ENCODE measurements around the gene ANXA1. TPM values are rescaled to one million over a fixed set of nuclear protein-coding genes. Genes with fewer than 3 reads are reported as not detected.
A peak's percentile ranks its signal among the peaks of the same experiment; 100 is the strongest.
"Not testable (repeated sequence)": the region's sequence is repeated elsewhere in the genome, so short reads cannot be mapped to it uniquely, and the experiment has no call there.

ANXA1 gene, protein sequence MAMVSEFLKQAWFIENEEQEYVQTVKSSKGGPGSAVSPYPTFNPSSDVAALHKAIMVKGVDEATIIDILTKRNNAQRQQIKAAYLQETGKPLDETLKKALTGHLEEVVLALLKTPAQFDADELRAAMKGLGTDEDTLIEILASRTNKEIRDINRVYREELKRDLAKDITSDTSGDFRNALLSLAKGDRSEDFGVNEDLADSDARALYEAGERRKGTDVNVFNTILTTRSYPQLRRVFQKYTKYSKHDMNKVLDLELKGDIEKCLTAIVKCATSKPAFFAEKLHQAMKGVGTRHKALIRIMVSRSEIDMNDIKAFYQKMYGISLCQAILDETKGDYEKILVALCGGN
- polyA plus RNA-seq (ENCODE audit: insufficient read length in 4 of 4): 10 to 100 TPM; 21.7 to 36.6 (median 27.2) TPM

DNA sequence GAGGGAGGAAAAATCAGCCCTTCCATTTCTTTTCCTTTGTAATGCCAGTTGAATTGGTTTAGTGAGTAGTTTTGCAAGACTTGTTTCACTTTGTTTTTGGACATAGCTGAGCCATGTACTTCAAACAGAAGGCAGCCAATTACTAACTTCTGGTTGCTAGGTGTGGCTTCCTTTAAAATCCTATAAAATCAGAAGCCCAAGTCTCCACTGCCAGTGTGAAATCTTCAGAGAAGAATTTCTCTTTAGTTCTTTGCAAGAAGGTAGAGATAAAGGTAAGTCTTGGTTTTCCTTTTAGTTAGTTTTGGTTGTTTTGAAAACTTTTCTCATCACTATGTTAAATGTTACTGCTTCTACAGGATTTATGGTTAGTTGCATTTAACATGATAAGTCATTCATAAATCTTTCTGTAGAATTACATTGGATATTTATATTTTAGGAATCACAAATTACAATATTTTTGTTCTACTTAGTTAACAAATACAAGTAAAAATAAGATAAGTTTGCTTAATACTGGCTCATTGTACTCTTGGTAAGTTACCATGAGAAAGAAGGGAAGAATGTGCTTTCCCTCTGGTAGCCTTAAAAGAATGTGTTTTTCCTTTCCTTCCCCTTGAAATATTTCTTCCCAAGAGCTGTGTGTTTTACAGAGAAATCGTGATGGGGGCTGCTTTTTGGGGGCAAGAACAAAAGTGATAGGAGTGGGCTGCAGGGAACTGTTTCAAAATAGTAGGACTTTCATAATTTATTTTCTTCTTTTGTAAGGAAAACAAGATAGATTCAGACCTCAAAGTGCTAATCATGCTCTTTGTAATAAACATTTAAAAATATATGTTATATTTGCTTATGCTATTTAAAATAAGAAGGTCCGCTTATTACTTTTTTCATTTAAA is at the start of gene ANXA1:
ANXA1 (plus strand) TSS at position 213 of the 890 bp plus-strand sequence. CDS start 6,671 bp downstream, outside the sequence.
- DNase-seq (ENCODE audit: low read depth in 4 of 4, low spot score in 2 of 4): no peak

DNA sequence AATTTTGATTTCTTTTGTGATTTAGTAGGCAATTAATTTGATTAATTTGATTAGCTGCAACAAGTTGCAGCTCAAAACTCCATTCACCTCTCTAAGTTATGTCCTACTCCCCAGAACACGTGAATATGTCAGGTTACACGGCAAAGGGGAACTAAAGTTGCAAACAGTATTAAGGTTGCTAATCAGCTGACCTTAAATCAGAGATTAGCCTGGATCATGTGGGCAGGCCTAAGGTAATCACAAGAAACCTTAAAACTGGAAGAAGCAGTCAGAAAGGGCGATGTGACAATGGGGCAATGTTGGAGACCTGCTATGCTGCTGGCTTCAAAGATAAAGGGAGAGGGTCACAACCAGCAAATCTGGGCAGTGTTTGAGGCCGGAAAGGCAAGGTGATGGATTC is 47.3 kb upstream of the ANXA1 start:
- DNase-seq (ENCODE audit: low read depth in 4 of 4, low spot score in 2 of 4): no peak

DNA sequence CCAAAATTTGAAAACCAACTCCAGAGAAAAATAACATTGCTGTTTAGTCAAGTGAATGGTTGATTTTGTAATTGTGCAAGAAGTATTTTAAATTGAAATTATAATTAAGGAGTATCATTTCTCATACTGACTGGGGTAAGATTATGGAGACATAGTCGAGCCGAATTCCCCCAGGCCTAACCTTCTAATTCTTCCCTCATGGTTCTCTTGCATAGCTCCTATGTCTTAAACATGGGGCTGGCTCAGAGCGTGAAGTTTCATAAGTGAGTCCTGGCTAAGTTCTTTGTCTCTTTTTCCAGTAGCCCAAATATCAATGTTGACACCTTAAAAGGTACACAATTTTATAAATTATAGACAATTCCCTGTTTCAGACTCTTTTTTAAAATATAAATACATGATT is 46.7 kb upstream of the ANXA1 start:
- DNase-seq (ENCODE audit: low read depth in 4 of 4, low spot score in 2 of 4): no peak

DNA sequence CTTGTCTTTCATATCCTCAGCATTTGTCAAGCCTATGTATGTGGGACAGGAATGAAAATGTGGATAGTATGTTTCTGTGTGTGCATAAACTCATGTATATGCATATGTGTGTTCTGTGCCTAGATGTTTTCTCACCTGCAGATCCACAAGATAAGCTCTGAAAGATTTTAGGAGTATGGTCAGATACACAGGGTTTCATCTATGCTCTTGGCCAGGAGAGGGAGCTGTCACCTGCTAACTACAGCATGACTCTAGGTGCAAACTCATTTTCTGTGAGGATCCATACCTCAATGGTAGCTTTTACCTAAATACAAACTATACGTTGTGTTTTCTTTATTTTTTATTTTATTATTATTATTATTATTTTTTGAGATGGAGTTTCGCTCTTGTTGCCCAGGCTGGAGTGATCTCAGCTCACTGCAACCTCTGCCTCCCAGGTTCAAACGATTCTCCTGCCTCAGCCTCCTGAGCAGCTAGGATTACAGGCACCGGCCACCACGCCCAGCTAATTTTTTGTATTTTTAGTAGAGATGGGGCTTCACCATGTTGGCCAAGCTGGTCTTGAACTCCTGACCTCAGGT is 44.1 kb upstream of the ANXA1 start:
- DNase-seq (ENCODE audit: low read depth in 4 of 4, low spot score in 2 of 4): not testable (repeated sequence)

DNA sequence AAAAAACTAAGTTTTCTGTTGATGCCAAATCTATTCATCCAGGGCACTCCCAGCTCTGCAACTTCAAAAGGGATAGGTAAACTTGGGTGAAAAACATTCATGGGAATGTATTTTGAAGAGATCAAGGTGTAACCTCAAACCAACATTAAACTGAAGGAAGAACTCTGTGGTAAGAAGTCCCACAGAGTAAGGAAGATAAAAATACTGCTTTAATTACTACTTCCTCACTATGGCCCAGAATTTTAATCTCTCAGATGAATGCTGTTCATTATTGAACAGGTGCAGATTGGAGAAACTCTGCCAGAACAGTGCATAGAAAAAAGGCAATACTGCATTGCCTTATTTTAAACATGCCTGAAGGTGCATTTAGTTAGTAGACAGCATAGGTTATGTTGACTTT is 37.6 kb upstream of the ANXA1 start:
- no peak for DNase-seq (ENCODE audit: low read depth in 4 of 4, low spot score in 2 of 4)

DNA sequence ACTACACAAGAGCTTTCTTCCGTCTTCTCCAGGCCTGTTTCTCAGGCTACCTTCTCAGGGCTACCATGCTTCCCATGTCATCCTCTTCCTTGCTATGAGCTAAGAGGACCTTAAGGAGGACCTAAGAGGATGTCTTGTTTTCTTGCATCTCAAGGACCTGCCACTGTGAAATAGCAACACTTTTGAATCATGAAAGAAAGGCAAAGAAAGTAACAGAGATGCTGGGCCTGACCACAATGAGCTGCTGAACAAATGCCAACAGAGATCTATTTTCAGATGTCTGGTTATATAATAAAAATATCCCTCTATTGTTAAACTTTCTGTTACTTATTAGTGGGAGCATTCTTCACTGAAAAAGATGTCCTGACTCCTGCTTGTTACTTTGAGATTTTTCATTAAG is 36.7 kb upstream of the ANXA1 start:
- DNase-seq (ENCODE audit: low read depth in 4 of 4, low spot score in 2 of 4): no peak

DNA sequence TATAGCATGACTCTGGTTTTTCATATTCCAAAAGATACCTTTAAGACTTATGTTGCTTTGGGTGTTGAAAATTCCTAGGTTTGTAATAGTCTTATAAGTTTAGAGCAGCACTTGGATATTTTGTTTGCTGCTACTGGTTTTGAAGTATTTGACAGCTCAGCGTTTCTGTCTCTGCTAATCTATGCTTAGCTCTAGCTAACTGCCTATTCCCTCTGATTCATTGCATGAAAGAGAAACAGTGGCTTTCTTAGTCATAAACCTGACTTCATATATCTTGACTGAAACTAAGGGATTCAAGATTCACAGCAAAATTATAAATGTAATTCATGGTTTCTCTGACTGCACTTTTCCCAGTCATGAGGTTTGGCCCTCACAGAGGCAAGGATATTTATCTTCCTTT is 35.6 kb upstream of the ANXA1 start:
- no peak for DNase-seq (ENCODE audit: low read depth in 4 of 4, low spot score in 2 of 4)

DNA sequence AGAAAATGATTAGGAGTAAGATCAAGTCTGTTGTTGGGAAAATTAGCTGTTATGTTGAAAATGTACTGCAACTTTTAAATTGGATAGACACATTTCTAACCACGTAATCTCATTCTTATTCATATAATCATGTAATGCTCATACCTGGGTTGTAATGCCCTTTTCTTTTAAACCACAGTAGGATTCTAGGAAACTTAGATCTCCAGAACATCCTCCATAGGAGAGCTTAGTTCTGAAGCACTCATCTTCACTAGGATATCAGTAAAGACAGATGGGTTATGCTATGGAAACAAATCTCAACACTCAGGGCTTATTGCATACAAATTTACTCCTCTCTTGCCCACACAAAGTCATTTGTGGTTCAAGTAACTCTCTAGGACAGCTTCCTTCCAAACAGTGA is 34.8 kb upstream of the ANXA1 start:
- no peak for DNase-seq (ENCODE audit: low read depth in 4 of 4, low spot score in 2 of 4)

DNA sequence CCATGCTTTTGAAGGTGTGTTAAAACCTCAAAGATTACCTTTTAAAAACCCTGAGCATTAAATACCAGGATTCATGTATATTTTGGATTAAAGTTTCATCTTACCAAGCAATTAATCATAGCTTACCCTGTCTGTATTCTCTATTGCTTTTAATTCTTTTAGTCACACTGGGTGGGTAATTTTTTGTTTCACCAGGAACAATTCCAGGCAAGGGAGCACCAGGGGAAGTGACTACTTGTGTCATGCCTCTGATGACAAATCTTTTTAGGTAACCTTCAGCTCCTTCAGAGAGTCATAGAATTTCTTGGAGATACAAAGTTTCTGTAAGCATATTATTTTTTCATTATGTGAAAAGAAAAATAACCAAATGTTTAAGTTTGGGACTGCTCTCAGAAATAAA is 33.4 kb upstream of the ANXA1 start:
- no peak for DNase-seq (ENCODE audit: low read depth in 4 of 4, low spot score in 2 of 4)

DNA sequence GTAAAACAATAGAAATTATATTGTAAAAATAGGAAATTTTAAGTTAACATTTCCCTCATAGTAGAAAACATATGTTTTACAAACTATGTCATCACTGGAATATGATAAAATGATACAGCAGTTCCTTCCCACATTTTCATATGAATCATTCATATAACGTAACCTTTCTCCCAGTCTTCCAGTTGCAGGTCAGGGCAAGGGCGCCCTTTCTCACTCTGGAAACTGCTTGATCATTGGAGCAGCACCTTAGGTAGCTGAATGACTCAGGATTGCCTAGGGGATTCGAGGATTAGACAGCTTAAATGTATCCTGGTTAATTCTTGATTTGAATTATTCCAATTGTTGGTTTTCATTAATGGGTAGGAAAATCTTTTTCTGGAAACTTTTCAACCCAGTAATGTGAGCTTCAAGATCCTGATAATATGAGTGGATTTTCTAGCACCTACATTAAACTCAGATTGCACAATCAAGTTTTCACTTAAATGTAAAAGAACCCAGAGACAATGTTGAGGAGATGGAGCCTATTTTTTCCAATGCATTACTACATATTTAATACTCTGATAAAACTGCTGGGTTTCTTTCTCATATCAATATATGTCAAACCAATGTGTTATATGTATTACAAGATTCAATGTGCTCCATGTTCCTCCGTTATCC is 32.6 kb upstream of the ANXA1 start:
- DNase-seq (ENCODE audit: low read depth in 4 of 4, low spot score in 2 of 4): no peak

DNA sequence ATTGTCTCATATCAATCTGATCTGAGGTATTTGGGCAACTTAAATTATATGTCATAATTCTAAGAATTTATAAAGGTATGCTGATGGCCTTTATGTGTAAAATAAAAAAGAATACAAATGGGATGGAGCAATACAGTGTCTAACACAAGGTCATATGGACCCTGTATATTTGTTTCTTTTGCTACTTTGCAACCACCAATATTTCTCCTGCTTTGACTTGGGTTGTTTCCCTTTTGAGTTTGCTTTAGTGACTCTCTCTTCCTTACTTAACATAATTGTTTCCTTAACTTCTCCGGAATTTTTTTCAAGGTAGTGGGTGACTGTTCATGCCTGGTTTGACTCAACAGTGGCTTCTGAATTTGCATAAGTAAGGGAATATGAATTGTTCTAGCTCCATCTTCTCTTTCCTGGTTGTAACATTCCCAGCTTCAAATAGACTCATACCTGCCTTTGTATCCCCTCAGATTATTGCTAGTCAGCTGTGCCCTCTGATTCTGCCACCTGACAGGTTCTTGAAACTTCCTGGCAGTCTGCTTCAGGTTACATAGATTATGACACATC is 30.2 kb upstream of the ANXA1 start:
- DNase-seq (ENCODE audit: low read depth in 4 of 4, low spot score in 2 of 4): no peak

DNA sequence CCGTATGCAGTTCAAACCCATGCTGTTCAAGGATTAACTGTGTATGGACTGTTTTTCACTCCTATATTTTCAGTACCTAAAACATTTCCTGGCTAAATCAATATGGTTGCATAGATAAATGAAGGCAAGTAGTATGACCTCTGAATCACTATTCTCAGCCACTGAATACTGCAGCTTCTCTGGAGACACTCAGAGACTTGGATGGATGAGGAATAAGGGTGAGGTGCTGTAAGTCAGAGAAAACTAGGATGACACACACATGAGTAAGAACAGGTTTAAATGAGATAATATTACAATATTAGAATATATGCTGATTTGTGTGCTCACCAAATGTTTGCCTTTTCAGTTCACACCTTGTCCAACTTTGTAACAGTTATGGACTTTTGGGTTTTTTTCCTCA is 26.0 kb upstream of the ANXA1 start:
- DNase-seq (ENCODE audit: low read depth in 4 of 4, low spot score in 2 of 4): no peak

DNA sequence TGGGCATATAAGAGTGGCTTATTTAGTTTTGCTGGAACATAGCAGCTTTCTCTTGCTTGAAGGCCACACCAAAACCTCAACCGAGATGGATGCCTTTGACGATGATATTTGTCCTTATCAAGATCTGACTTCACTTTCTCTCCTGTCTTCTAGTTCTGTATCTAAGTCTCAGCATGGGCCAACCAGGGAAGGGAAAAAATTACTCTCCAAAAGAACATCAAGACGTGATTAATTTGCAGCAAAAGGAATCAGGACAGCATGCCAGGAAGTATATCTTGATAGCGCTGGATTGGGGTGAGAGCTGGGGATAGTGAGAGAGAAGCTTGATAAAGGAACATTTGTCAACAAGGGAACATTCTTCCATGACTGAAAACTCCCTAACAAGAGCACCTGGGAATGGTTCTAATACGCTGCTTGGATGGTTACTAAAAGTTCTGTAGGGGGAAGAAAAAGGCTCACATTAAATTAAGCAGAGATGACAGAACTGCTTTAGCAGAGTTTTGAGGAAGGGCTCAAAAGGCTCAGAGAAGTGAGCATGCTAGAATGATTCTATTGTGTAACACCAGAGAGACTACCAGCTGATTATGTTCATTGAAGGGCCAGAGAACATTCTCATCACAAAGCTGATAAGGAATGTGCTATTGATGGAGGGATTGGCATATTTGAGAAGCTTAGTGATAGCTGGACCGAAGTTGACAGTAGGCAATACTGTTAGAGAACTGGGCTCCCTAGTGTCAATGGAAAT is 21.6 kb upstream of the ANXA1 start:
- no peak for DNase-seq (ENCODE audit: low read depth in 4 of 4, low spot score in 2 of 4)

DNA sequence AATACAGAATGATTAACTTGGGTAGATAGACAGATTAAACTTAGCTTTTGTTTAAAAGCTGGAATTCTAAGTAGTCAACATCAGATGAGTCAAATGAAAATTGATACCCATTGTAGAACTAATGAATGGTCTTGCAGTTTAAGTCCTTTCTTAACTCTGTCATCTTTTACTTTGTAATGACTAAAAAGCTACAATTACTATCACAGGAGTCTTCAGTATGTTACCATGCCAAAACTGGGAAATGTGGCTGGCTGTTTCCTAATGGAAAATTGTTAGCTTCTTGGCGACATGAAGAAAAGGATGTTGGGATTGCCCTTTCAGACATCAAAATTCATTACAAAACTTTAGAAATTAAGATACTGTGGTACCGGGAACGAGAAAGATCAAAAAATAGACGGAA is 20.2 kb upstream of the ANXA1 start:
- no peak for DNase-seq (ENCODE audit: low read depth in 4 of 4, low spot score in 2 of 4)

DNA sequence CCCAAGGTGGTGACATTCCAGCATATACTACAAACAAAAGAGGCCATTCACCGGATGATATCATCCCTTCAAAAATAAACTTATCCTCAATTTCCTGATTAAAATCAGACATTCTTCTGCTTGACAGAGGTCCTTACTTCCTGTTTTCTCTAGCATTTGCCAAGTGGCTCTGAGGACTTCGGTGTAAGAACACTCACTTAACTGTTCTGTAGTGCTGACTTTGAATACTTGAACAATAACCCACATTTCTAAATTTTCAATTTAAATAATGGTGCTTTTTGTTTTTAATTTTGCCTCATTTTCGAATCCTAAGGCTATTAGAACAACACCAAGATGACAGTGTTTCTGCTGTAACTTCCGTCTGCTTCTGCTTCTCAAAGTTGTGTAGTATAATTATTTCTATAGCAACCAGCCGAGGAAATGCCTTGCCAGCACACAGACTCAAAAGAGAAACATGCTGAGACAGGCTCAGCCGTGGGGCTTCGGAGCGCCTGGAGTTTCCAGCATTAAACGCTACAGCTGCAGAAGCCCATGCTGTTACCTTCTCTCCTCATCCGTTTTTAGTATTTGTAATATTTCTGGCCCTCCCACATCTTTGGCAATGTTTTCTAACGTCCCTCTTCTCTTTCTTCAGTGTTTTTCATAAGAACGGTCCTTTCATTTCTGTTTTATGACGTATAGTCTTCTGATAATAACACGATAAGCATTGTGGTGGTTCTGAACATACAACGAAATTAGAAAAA is 19.5 kb upstream of the ANXA1 start:
- peak; percentile 36 to 62 (median 53) for DNase-seq (ENCODE audit: low read depth in 4 of 4, low spot score in 2 of 4)

DNA sequence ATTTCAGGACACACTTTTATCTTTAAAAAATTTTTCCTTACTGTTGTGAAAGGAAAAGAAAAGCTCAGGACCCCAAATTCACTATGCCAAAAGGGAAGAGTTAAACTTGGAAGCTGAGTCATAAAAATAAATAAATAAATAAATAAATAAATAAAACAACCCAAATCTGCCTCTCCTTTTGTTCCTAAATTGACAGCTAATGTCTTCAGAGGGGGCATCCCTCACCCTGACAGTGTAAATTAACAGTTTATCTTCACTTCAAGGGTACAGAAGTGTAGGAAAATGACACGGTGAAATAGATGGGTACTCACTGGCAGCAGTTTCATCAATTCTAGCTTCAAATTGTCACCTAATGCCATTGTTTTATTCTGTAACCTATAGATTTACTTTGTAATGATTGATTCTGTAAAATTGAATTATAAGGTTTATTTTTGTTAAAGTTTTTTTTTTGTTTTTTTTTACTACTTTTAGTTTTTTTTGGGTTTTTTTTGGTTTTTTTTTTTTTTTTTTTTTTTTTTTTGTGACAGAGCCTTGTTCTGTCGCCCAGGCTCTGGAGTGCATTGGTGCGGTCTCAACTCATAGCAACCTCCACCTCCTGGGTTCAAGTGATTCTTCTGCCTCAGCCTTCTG is 18.5 kb upstream of the ANXA1 start:
- DNase-seq (ENCODE audit: low read depth in 4 of 4, low spot score in 2 of 4): no peak

DNA sequence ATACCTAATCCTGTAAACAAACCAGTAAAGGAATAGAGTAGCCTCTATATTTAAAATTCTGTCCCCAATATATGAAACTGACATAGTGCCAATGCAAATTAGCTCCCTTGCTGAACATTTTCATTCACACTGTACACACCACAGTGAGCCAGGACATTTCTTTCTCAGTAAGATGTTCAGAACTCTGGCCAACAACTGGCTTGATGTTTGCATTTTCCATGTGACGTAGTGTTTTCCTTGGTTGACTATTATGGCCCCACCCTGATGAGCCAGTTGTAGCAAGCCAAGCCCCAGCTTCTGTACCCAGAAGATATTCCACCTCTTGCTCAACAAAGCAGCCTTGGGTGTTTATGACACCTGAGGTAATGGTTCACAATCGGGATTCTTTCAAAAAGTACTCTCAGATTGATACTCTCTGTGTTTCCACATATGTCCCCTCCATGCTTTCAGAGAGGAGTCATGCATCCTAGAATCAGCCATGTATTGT is 17.7 kb upstream of the ANXA1 start:
- DNase-seq (ENCODE audit: low read depth in 4 of 4, low spot score in 2 of 4): no peak

DNA sequence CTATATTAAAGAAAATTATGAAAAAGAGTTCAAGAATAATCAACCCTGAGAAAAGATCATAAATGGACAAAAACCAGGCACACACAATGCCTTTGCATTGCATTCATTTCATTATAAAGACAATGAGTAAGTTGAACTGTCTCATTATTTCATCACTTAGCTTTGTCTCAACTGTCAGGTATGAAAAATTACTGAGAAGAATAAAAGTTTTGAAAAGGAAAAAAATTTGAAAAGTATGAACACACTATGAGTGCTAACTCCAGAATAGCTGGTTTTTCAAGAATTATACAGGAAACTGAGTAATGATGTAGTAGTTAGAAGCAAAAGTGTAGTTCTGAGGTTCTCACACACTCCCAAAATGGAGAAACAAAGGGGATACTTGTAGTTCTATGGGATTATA is 16.3 kb upstream of the ANXA1 start:
- DNase-seq (ENCODE audit: low read depth in 4 of 4, low spot score in 2 of 4): no peak

All from left renal cortex interstitium (tissue), 4 donors.